CD14-positive monocyte (primary cell): Measurements from ENCODE around the gene CAPG. TPM values are rescaled to one million over a fixed set of nuclear protein-coding genes. Genes with fewer than 3 reads are reported as not detected.

Experiments used
- DNase-seq, 3 donors: peaks; one replicate each; pipeline ENCODE4 v3.0.0-alpha.2; 2011 to 2022
- H2AFZ ChIP-seq: 2 replicates; pipeline ENCODE4 v1.6.0; 2012; ENCODE audit warnings: mild to moderate bottlenecking, low read depth, low read length, inconsistent platforms; ENCODE audit not compliant: insufficient read depth, poor library complexity, severe bottlenecking
- H3K27ac ChIP-seq, 2 donors: 1 replicate in 1 of 2; 2 replicates in 1 of 2; pipeline ENCODE4 v1.5.1; 2012 to 2013; ENCODE audit warnings: low read length in 2 of 2, control low read depth in 1 of 2, inconsistent platforms in 1 of 2, low read depth in 1 of 2, mild to moderate bottlenecking in 1 of 2
- H3K27me3 ChIP-seq, 2 donors: one replicate each; pipeline versions ENCODE4 v1.6.0 to v1.6.1; 2011 to 2013; ENCODE audit warnings: low read length in 2 of 2; ENCODE audit not compliant: control insufficient read depth in 2 of 2, insufficient read depth in 2 of 2
- H3K36me3 ChIP-seq, 2 donors: replicated peaks in 1 of 2; 1 replicate in 1 of 2; 2 replicates in 1 of 2; pipeline versions ENCODE4 v1.5.1 to v1.6.1; 2012 to 2013; ENCODE audit warnings: low read length in 2 of 2, control low read depth in 1 of 2, inconsistent platforms in 1 of 2, mild to moderate bottlenecking in 1 of 2; ENCODE audit not compliant: insufficient read depth in 2 of 2, control insufficient read depth in 1 of 2
- H3K4me1 ChIP-seq, 2 donors: 1 replicate in 1 of 2; 2 replicates in 1 of 2; pipeline versions ENCODE4 v1.5.1 to v1.6.1; 2012 to 2013; ENCODE audit warnings: low read length in 2 of 2, control low read depth in 1 of 2, inconsistent platforms in 1 of 2, mild to moderate bottlenecking in 1 of 2, moderate library complexity in 1 of 2; ENCODE audit not compliant: insufficient read depth in 2 of 2, control insufficient read depth in 1 of 2
- H3K4me2 ChIP-seq: replicated peaks from 2 replicates; pipeline ENCODE3; 2012; ENCODE audit warnings: low read length, moderate library complexity, mild to moderate bottlenecking; ENCODE audit not compliant: poor library complexity, severe bottlenecking; ENCODE audit errors: extremely low read depth
- H3K4me3 ChIP-seq, 3 experiments: fragments of 200-600 bp in 1 of 3; sonication (generic) in 1 of 3; replicated peaks in 1 of 3; 1 replicate in 2 of 3; 2 replicates in 1 of 3; pipeline ENCODE4 v1.5.1; 2011 to 2013; ENCODE audit warnings: low read length in 3 of 3, mild to moderate bottlenecking in 3 of 3, control low read depth in 2 of 3, low read depth in 2 of 3, inconsistent platforms in 1 of 3, moderate library complexity in 1 of 3
- H3K79me2 ChIP-seq: 2 replicates; pipeline ENCODE4 v1.6.0; 2012; ENCODE audit warnings: mild to moderate bottlenecking, control low read depth, inconsistent platforms, low read length, moderate library complexity; ENCODE audit not compliant: insufficient read depth
- H3K9ac ChIP-seq: 2 replicates; pipeline ENCODE4 v1.6.0; 2017; ENCODE audit warnings: low read length, mild to moderate bottlenecking; ENCODE audit not compliant: insufficient read depth, poor library complexity, severe bottlenecking
- H3K9me3 ChIP-seq, 2 donors: replicated peaks in 1 of 2; 1 replicate in 1 of 2; 2 replicates in 1 of 2; pipeline versions ENCODE4 v1.5.1 to v1.6.1; 2012 to 2013; ENCODE audit warnings: low read length in 2 of 2, control low read depth in 1 of 2; ENCODE audit not compliant: control insufficient read depth in 1 of 2, insufficient read depth in 1 of 2
- H4K20me1 ChIP-seq: 2 replicates; pipeline ENCODE4 v1.6.0; 2012; ENCODE audit warnings: mild to moderate bottlenecking, low read length, control low read depth, moderate library complexity; ENCODE audit not compliant: insufficient read depth
- H3K27ac Mint-ChIP-seq, 7 donors: one replicate each; pipeline ENCODE4 v1.8.0; 2020; ENCODE audit warnings: mild to moderate bottlenecking in 7 of 7, mixed read lengths in 7 of 7, moderate library complexity in 6 of 7, inconsistent platforms in 2 of 7
- H3K27me3 Mint-ChIP-seq, 3 donors: one replicate each; pipeline ENCODE4 v1.8.0; 2021 to 2022; ENCODE audit warnings: low read depth in 3 of 3, mild to moderate bottlenecking in 3 of 3, mixed read lengths in 3 of 3, moderate library complexity in 3 of 3, inconsistent platforms in 1 of 3
- H3K36me3 Mint-ChIP-seq, 2 donors: one replicate each; pipeline ENCODE4 v1.8.0; 2020; ENCODE audit warnings: mixed read lengths in 2 of 2, inconsistent platforms in 1 of 2, mild to moderate bottlenecking in 1 of 2
- H3K4me1 Mint-ChIP-seq: one replicate; pipeline ENCODE4 v1.8.0; 2020; ENCODE audit warnings: mild to moderate bottlenecking, mixed read lengths
- H3K4me3 Mint-ChIP-seq, 2 donors: one replicate each; pipeline ENCODE4 v1.8.0; 2020; ENCODE audit warnings: mild to moderate bottlenecking in 2 of 2, mixed read lengths in 2 of 2, moderate library complexity in 1 of 2
- H3K9me3 Mint-ChIP-seq, 7 donors: one replicate each; pipeline ENCODE4 v1.8.0; 2020 to 2022; ENCODE audit warnings: mixed read lengths in 7 of 7, mild to moderate bottlenecking in 6 of 7, moderate library complexity in 6 of 7, inconsistent platforms in 2 of 7
- CTCF ChIP-seq: fragments of 200-600 bp; IDR thresholded peaks from one replicate; pipeline ENCODE4 v1.8.0; 2022; ENCODE audit warnings: antibody characterized with exemption, mild to moderate bottlenecking
- WGBS: methylation state at CpG from one replicate; pipeline ENCODE4 v1.1.5; 2013; ENCODE audit warnings: missing lambda C conversion rate; ENCODE audit not compliant: insufficient coverage; 5-methylcytosine and 5-hydroxymethylcytosine counted together
- intact Hi-C, 2 donors: fragments of 100-400 bp; cut with micrococcal nuclease; formaldehyde crosslinking; loops; one replicate each; pipeline versions ENCODE4 v1.15.0 to v1.15.1; 2023
- polyA plus RNA-seq, 3 donors: library from polyadenylated mRNA; depleted of rRNA in 1 of 3; unstranded in 2 of 3; stranded (reverse) in 1 of 3; fragments of 300-500 nt in 2 of 3; fragments of >200 nt in 1 of 3; fragmentation: Illumina TruSeq in 2 of 3; gene quantifications; 1 replicate in 2 of 3; 2 replicates in 1 of 3; pipeline ENCODE4 v1.2.3, GENCODE V29; 2012 to 2021

The CAPG gene
- polyA plus RNA-seq, 3 donors: 474 to 847 (median 631) TPM

GRCh38 chr2:85400541-85401463 is 9.4 kb downstream of the CAPG start:
- Mint-ChIP-seq H3K4me1 (peaks cover 25% of the 10 kb centered on the region), H3K27ac (peak overlapping the region in 6 of 7 donors; percentile 39 to 80 (median 50)), H3K4me3 (no peak overlapping the region), H3K9me3 (peaks cover 0 to 10% (median 2%) of the 10 kb centered on the region in 7 donors), H3K36me3 (peaks cover 65 to 71% of the 10 kb centered on the region in 2 donors), H3K27me3 (no peaks in the 10 kb centered on the region)
- Histone ChIP-seq H3K4me3 (no peak overlapping the region), H3K9me3 (peaks cover 0 to 2% of the 10 kb centered on the region in 2 donors), H3K9ac (no peak overlapping the region), H3K4me2 (no peak overlapping the region), H4K20me1 (peaks cover 31% of the 10 kb centered on the region), H2AFZ (no peak overlapping the region), H3K36me3 (peaks cover 58 to 65% of the 10 kb centered on the region in 2 donors), H3K27me3 (no peaks in the 10 kb centered on the region), H3K4me1 (peaks cover 22 to 33% of the 10 kb centered on the region in 2 donors), H3K79me2 (peaks cover 66% of the 10 kb centered on the region), H3K27ac (peak overlapping the region; percentile 33 to 68)
- 96% methylated on average over 8 of the region's 14 CpGs for WGBS
- TF ChIP-seq CTCF: no peak
- DNase-seq: peak in 1 of 3 donors; percentile 2
- intact Hi-C loops: loop anchor here in 1 of 2 donors (5.0 to 10.0 kb wide), 2 partner anchors 76 to 151 kb away; partner anchors contain the start of gene TGOLN2

GRCh38 chr2:85400023-85400422 is 10.1 kb downstream of the CAPG start:
- no peak for TF ChIP-seq CTCF
- H3K27ac Mint-ChIP-seq: peak overlapping the region in 4 of 7 donors; percentile 39 to 79 (median 44)
- Histone ChIP-seq H3K4me3 (no peak overlapping the region), H2AFZ (no peak overlapping the region), H3K9me3 (peaks cover 0 to 2% of the 10 kb centered on the region in 2 donors), H3K79me2 (peaks cover 61% of the 10 kb centered on the region), H3K4me1 (peaks cover 15 to 25% of the 10 kb centered on the region in 2 donors), H4K20me1 (peaks cover 31% of the 10 kb centered on the region), H3K27ac (no peak overlapping the region), H3K4me2 (no peak overlapping the region), H3K36me3 (peaks cover 66 to 72% of the 10 kb centered on the region in 2 donors), H3K27me3 (no peaks in the 10 kb centered on the region), H3K9ac (no peak overlapping the region)
- intact Hi-C loops: loop anchor here in 1 of 2 donors (5.0 to 10.0 kb wide), 2 partner anchors 75 to 152 kb away; partner anchors contain the start of gene TGOLN2
- H3K4me1 Mint-ChIP-seq: peaks cover 19% of the 10 kb centered on the region
- H3K36me3 Mint-ChIP-seq: peaks cover 68 to 78% of the 10 kb centered on the region in 2 donors
- WGBS: 96% methylated on average over 4 of the region's 8 CpGs
- DNase-seq: no peak
- H3K9me3 Mint-ChIP-seq: peaks cover 0 to 10% (median 2%) of the 10 kb centered on the region in 7 donors
- no peak overlapping the region for H3K4me3 Mint-ChIP-seq
- H3K27me3 Mint-ChIP-seq: no peaks in the 10 kb centered on the region
